ENCODE data around the gene STN1.

The STN1 gene

GRCh38 chr10:103854265-103854685 is 63.7 kb downstream of the STN1 start:
- no peak overlapping the region for H3K27ac ChIP-seq
- TF ChIP-seq CTCF (conservative IDR thresholded peaks at IDR 0.05) (no peak), ZFX (IDR thresholded peaks at IDR 0.05) (no peak)

GRCh38 chr10:103853428-103854264 is 64.3 kb downstream of the STN1 start:
- TF ChIP-seq ZFX (IDR thresholded peaks at IDR 0.05) (no peak), CTCF (conservative IDR thresholded peaks at IDR 0.05) (no peak)
- no peak overlapping the region for H3K27ac ChIP-seq

- TF ChIP-seq CTCF (conservative IDR thresholded peaks at IDR 0.05) (no peak), ZFX (IDR thresholded peaks at IDR 0.05) (no peak)
- H3K27ac ChIP-seq, result no peak overlapping the region
These were observed 65.1 kb downstream of the STN1 start for GRCh38 chr10:103852856-103853255.

GRCh38 chr10:103852189-103852711 is 65.7 kb downstream of the STN1 start:
- H3K27ac ChIP-seq, result no peak overlapping the region
- no peak for TF ChIP-seq ZFX (IDR thresholded peaks at IDR 0.05)
- TF ChIP-seq CTCF (conservative IDR thresholded peaks at IDR 0.05), result no peak

GRCh38 chr10:103851261-103851660 is 66.7 kb downstream of the STN1 start:
- TF ChIP-seq CTCF (conservative IDR thresholded peaks at IDR 0.05) (no peak), ZFX (IDR thresholded peaks at IDR 0.05) (no peak)
- H3K27ac ChIP-seq, result no peak overlapping the region

- TF ChIP-seq ZFX (IDR thresholded peaks at IDR 0.05), result no peak
- H3K27ac ChIP-seq, result no peak overlapping the region
These were observed 67.5 kb downstream of the STN1 start for GRCh38 chr10:103850572-103850895.

- TF ChIP-seq CTCF (conservative IDR thresholded peaks at IDR 0.05), result no peak
- no peak for TF ChIP-seq ZFX (IDR thresholded peaks at IDR 0.05)
- no peak overlapping the region for H3K27ac ChIP-seq
These were observed 68.0 kb downstream of the STN1 start for GRCh38 chr10:103849880-103850571.

All from C4-2B (cell line).